ENCODE measurements around the gene MYH10. TPM values are rescaled to one million over a fixed set of nuclear protein-coding genes. Genes with fewer than 3 reads are reported as not detected.

MYH10 gene
- total RNA-seq, 1 donor from 2014 or later, result 218 TPM

DNA sequence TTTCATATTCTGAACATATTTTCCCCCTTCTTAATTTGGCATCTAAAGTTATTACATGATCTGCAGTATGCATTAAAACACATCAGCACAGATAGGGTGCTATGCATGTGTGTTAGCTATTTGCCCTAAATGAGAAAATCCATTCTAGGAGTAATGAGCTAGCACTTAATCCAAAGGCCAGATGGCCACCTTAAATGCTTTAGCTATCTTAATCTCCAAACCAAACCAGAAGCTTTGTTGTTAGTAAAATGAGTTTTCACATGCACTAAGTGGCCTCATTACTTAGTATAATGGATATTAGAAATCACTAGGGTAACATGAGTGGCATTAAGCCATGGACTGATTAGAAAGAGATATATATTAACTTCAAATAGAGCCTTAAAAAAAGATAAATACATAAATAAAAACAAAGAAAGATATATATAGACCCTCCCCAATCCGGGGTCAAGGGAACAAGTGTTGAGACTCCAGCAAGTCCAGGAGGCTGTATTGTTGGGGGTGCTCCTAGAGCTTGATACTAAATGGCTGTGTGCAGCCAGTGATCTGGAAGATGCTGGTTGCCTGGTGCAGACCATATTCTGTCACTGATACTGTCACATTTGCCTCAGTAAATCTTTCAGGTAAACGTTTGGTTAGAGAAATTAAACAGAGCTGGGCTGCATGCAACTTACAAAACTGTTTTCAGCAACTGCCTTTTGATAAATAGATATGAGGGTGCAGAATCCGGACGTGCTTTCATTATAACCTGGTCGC is 67.3 kb downstream of the MYH10 start:
- Mint-ChIP-seq H3K9me3 (ENCODE audit: unreplicated experiment) (no peaks in the 10 kb centered on the region), H3K36me3 (ENCODE audit: unreplicated experiment) (no peaks in the 10 kb centered on the region), H3K4me1 (ENCODE audit: low read depth, unreplicated experiment) (peaks cover 26% of the 10 kb centered on the region), H3K27ac (ENCODE audit: unreplicated experiment) (peak overlapping the region; percentile 69), H3K4me3 (ENCODE audit: unreplicated experiment) (peak overlapping the region; percentile 21), H3K27me3 (ENCODE audit: unreplicated experiment) (no peaks in the 10 kb centered on the region)
- no peak for TF ChIP-seq CTCF (IDR thresholded peaks at IDR 0.05; ENCODE audit: partially characterized antibody, unreplicated experiment)
- DNase-seq, result no peak

DNA sequence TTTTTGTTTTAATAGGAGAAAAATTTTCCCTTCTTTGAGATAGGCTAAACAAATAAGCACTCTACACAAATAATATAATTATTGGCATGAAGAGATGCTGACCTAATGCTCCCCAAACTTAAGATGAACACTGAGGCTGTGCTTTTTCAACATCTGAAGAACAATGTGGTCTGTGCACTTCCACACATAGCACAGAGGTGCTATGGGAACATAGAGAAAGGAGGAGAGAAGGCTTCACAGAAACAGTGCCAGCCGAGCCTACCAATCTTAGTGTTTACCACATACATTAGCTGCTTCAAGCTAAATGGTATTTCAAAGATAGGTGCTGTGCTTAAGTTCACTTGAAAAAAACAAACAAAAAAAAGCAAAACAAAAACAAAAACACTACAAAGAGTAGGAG is 72.4 kb downstream of the MYH10 start:
- no peaks in the 10 kb centered on the region for H3K27me3 Mint-ChIP-seq (ENCODE audit: unreplicated experiment)
- DNase-seq, result no peak
- H3K4me1 Mint-ChIP-seq (ENCODE audit: low read depth, unreplicated experiment), result peaks cover 14% of the 10 kb centered on the region
- no peak overlapping the region for H3K4me3 Mint-ChIP-seq (ENCODE audit: unreplicated experiment)
- H3K36me3 Mint-ChIP-seq (ENCODE audit: unreplicated experiment), result peaks cover 4% of the 10 kb centered on the region
- H3K27ac Mint-ChIP-seq (ENCODE audit: unreplicated experiment), result no peak overlapping the region
- no peak for TF ChIP-seq CTCF (IDR thresholded peaks at IDR 0.05; ENCODE audit: partially characterized antibody, unreplicated experiment)
- H3K9me3 Mint-ChIP-seq (ENCODE audit: unreplicated experiment), result peaks cover 3% of the 10 kb centered on the region

DNA sequence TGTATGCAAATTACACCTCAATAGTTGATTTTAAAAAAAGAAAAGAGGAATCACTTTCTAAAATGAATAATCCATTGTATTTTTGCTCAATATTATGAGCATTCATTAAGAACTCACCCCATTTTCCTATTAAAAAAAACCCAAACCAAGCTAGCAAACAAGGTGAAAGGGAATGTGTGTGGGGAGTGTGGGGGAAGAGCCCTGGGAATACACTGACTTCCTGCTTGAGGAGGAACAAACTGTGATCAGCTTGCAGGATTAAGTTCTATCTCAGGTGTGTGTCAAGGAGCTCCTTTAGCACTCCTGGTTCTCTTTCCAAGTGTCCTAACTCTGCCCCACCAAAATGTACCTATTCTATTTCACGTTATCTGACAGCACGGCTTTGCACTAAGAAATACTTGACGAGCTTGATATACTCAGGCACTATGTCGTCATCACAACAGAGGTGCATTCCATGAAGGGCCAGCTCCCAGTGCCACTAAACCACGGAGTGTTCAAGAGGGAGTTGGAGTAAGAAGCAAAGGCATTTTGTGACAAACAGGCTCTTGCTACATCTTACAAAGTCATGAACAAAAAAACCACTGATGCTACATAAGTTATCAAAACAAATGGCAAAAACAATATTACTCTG is 73.2 kb downstream of the MYH10 start:
- no peak for TF ChIP-seq CTCF (IDR thresholded peaks at IDR 0.05; ENCODE audit: partially characterized antibody, unreplicated experiment)
- H3K4me1 Mint-ChIP-seq (ENCODE audit: low read depth, unreplicated experiment), result peaks cover 11% of the 10 kb centered on the region
- H3K36me3 Mint-ChIP-seq (ENCODE audit: unreplicated experiment), result peaks cover 4% of the 10 kb centered on the region
- peaks cover 3% of the 10 kb centered on the region for H3K9me3 Mint-ChIP-seq (ENCODE audit: unreplicated experiment)
- DNase-seq, result no peak
- no peaks in the 10 kb centered on the region for H3K27me3 Mint-ChIP-seq (ENCODE audit: unreplicated experiment)
- no peak overlapping the region for H3K27ac Mint-ChIP-seq (ENCODE audit: unreplicated experiment)
- H3K4me3 Mint-ChIP-seq (ENCODE audit: unreplicated experiment), result no peak overlapping the region

GRCh38 chr17:8556074-8556473 is 74.5 kb downstream of the MYH10 start:
- Mint-ChIP-seq H3K27ac (ENCODE audit: unreplicated experiment) (no peak overlapping the region), H3K4me1 (ENCODE audit: low read depth, unreplicated experiment) (peaks cover 8% of the 10 kb centered on the region), H3K9me3 (ENCODE audit: unreplicated experiment) (peaks cover 3% of the 10 kb centered on the region), H3K4me3 (ENCODE audit: unreplicated experiment) (no peak overlapping the region), H3K27me3 (ENCODE audit: unreplicated experiment) (no peaks in the 10 kb centered on the region), H3K36me3 (ENCODE audit: unreplicated experiment) (peaks cover 4% of the 10 kb centered on the region)
- no peak for DNase-seq
- no peak for TF ChIP-seq CTCF (IDR thresholded peaks at IDR 0.05; ENCODE audit: partially characterized antibody, unreplicated experiment)

- H3K27ac Mint-ChIP-seq (ENCODE audit: unreplicated experiment), result no peak overlapping the region
- H3K4me3 Mint-ChIP-seq (ENCODE audit: unreplicated experiment), result no peak overlapping the region
- no peaks in the 10 kb centered on the region for H3K27me3 Mint-ChIP-seq (ENCODE audit: unreplicated experiment)
- peaks cover 8% of the 10 kb centered on the region for H3K4me1 Mint-ChIP-seq (ENCODE audit: low read depth, unreplicated experiment)
- no peak for DNase-seq
- no peak for TF ChIP-seq CTCF (IDR thresholded peaks at IDR 0.05; ENCODE audit: partially characterized antibody, unreplicated experiment)
- peaks cover 4% of the 10 kb centered on the region for H3K36me3 Mint-ChIP-seq (ENCODE audit: unreplicated experiment)
- peaks cover 3% of the 10 kb centered on the region for H3K9me3 Mint-ChIP-seq (ENCODE audit: unreplicated experiment)
These were observed 75.5 kb downstream of the MYH10 start for GRCh38 chr17:8555062-8555461.

Measured in glutamatergic neuron (in vitro differentiated cells).